ENCODE data around the gene CCL4. TPM values are rescaled to one million over a fixed set of nuclear protein-coding genes. Genes with fewer than 3 reads are reported as not detected.
"Not testable (repeated sequence)": the region's sequence is repeated elsewhere in the genome, so short reads cannot be mapped to it uniquely, and the experiment has no call there.

The CCL4 gene
- total RNA-seq, 2 experiments from 2014 or later = 2,428 to 2,431 TPM

GRCh38 chr17:36105781-36106492 lies 2.3 kb downstream of the CCL4 start:
- CTCF ChIA-PET = interaction anchor here (0.9 to 2.4 kb wide), 3 partner anchors 11 to 44 kb away, joined by 3 to 7 read pairs (median 6); partner anchors contain the start of gene CCL3
- POLR2A ChIA-PET = interaction anchor here (0.6 to 6.7 kb wide), 5 partner anchors 16 to 41 kb away, joined by 3 to 80 read pairs (median 3); partner anchors contain the start of gene CCL3

- CTCF ChIA-PET = interaction anchor here (0.9 to 2.4 kb wide), 4 partner anchors 10 to 43 kb away, joined by 3 to 7 read pairs (median 4); partner anchors contain the start of gene CCL3
Measured at GRCh38 chr17:36106493-36106835, 2.8 kb downstream of the CCL4 start.

DNA sequence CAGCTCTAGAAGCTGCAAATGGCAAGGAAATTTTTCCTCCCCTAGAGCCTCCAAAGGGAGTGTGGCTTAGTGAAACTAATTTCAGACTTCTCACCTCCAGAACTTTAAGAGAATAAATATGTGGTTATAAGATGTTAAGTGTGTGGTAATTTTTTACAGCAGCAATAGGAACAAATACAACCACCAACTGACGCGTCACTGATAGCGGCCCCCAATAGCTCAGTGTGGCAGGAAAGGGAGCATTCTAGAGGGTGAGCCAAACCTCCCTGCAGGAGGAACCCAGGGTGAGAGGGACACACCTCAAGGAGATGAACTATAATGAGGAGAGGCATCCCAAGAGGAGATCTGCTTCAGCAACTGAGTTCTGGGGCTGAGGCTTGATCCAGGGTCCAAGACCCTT lies 4.0 kb downstream of the CCL4 start:
- ChIA-PET POLR2A (interaction anchor here (6.7 kb wide), 1 partner anchor 17 kb away, joined by 80 read pairs; the partner anchor contains the start of gene CCL3), CTCF (interaction anchor here (1.2 to 1.9 kb wide), 2 partner anchors 9 to 13 kb away, joined by 3 to 7 read pairs; no protein-coding TSS in a partner anchor)

More at GRCh38 chr17:36106493-36106835, 2.8 kb downstream of the CCL4 start:
- POLR2A ChIA-PET = interaction anchor here (0.6 to 6.7 kb wide), 3 partner anchors 16 to 40 kb away, joined by 3 to 80 read pairs (median 3); partner anchors contain the start of gene CCL3

DNA sequence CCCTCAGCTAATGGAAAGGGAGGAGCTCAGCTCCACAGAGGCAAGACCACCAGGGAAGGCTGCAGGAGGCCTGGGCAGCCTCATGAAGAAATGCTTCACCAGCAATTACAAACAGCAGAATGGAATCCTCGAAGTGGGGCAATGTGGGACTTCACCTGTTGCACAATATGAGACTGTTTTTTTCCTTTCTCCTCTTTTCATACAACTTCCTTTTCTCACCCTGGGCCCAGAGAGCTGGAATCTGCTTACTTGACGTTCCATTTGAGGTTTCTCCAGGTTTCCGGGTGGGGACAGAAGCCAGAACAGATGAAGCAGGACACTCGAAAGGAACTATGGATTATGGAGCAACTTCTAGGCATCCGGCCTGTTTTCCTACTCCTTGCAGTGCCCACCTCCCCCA lies 4.6 kb downstream of the CCL4 start:
- CTCF ChIA-PET = interaction anchor here (1.9 kb wide), 1 partner anchor 9 kb away, joined by 7 read pairs; no protein-coding TSS in a partner anchor
- POLR2A ChIA-PET = interaction anchor here (6.7 kb wide), 1 partner anchor 18 kb away, joined by 80 read pairs; the partner anchor contains the start of gene CCL3

DNA sequence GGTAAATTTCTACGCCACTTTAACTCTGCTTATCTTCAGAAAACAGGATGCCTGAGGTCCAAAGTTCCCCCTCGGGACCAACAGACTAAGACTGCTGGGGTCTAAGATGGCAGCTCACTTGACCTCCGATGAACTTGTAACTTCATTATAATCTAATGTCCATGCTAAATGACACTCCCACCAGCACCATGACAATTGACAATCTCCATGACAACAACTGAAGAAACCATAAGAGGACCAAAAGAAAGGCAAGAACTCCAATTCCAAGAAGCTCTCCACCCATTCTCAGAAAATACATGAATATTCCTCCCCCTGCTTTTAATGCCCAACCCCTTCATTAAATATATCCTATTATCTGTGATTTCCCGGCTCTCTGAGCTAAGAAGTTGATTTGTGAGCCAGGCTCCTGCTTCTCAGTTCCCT lies 7.5 kb downstream of the CCL4 start:
- POLR2A ChIA-PET = no interaction called here
- CTCF ChIA-PET = interaction anchor here (1.5 kb wide), 1 partner anchor 38 kb away, joined by 4 read pairs; no protein-coding TSS in a partner anchor

- ChIA-PET POLR2A (no interaction called here), CTCF (no interaction called here)
Measured at GRCh38 chr17:36112572-36112971, 8.9 kb downstream of the CCL4 start.

GRCh38 chr17:36113131-36113530 lies 9.5 kb downstream of the CCL4 start:
- CTCF ChIA-PET, POLR2A ChIA-PET: not testable (repeated sequence)

DNA sequence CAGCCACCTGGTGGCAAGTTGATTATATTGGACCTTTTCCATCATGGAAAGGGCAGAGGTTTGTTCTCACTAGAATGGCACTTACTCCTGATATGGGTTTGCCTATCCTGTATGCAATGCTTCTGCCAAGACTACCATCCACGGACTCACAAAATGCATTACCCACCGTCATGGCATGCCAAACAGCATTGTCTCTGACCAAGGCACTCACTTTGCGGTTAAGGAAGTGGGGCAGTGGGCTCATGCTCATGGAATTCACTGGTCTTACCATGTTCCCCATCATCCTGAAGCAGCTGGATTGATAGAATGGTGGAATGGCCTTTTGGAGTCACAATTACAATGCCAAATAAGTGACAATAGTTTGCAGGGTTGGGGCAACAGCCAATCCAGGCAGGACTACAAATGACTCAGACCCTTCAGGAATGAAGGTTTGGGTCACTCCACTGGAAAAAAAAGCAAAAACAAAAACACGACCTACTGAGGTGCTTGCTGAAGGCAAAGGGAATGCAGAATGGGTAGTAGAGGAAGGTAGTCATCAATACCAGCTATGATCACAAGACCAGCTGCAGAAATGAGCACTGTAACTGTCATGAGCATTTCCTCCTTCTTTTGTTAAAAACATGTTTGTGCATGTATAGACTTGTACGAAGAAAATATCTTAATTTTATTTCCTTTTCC lies 11.5 kb downstream of the CCL4 start:
- POLR2A ChIA-PET, CTCF ChIA-PET: not testable (repeated sequence)

- POLR2A ChIA-PET, CTCF ChIA-PET: not testable (repeated sequence)
Measured at GRCh38 chr17:36115649-36115977, 12.0 kb downstream of the CCL4 start.

DNA sequence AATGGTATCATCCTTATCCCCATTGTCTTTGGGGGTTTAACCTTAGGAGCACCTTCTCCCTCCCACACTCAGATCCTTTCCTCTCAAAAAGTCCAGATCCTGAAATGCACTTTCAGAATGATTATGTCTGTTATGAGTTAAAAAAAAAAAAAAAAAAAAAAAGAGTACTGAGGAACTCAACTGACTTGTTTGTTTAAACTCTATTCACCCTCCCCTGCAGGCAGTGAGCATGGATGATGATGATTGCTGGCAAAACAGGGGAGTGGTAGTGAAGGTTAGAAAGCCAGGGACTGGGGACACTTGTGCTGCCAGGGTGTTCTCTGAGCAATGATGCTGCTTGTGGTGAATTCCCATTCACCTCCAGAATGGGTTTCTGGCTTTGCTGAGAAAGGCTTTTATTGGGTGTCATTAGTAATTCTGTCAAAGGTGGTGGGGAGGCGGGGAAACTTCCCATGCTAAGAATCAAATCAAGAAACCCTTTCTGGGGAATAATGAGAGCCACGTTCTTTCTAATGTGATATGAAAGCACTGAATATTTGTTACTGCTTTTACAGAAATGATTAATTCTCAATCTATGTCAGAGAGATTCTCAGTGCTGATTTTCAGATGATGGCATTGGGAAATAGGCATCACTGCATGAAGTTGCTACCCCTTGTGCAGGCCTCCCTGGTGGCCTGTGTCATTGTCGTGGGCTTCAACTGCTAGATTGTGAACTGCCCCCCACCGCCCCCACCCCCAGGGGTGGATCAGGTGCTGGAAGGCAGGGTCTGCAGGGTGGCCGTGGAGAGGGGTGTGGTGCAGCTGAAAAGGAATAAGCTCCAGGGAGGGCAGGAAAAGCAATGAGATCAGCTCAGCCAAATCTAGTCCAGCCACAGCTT lies 14.1 kb downstream of the CCL4 start:
- CTCF ChIA-PET = interaction anchor here (1.0 to 4.5 kb wide), 5 partner anchors 10 to 66 kb away, joined by 3 to 18 read pairs (median 7); partner anchors contain the start of gene CCL3
- POLR2A ChIA-PET = interaction anchor here (0.8 to 1.9 kb wide), 4 partner anchors 14 to 45 kb away, joined by 3 to 16 read pairs (median 6); partner anchors contain the start of genes CCL3 and CCL4

GRCh38 chr17:36118477-36119353 lies 15.1 kb downstream of the CCL4 start:
- ChIA-PET POLR2A (interaction anchor here (0.7 to 1.9 kb wide), 9 partner anchors 26 to 239 kb away, joined by 3 to 16 read pairs (median 3); partner anchors contain the start of genes CCL3 and CCL5), CTCF (interaction anchor here (0.9 to 4.5 kb wide), 4 partner anchors 15 to 46 kb away, joined by 3 to 18 read pairs (median 10); partner anchors contain the start of gene CCL3)

GRCh38 chr17:36120221-36120620 lies 16.6 kb downstream of the CCL4 start:
- CTCF ChIA-PET = interaction anchor here (1.0 to 4.5 kb wide), 4 partner anchors 13 to 47 kb away, joined by 3 to 18 read pairs (median 10); partner anchors contain the start of gene CCL3
- POLR2A ChIA-PET = no interaction called here

- CTCF ChIA-PET = interaction anchor here (1.0 kb wide), 1 partner anchor 14 kb away, joined by 3 read pairs; no protein-coding TSS in a partner anchor
- POLR2A ChIA-PET = not testable (repeated sequence)
Measured at GRCh38 chr17:36121099-36121498, 17.5 kb downstream of the CCL4 start.

DNA sequence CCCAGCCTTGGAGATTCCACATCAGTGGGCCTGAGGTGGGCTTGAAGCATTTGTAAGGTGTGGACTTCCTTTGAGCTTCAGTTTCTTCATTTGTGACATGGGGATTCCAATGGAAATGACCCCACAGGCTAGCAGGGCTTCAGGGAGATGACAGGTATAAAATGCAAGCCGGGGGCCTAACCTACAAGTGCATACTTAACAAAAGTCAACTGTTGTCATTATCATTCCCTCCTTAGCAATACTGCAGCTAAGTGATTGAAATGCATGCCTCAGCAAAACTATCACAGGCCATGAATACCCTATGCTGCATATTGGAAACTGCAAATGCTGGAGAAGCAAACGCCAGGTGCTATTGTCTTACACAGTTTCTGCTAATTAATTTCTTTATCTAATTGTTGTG lies 19.8 kb downstream of the CCL4 start:
- POLR2A ChIA-PET = no interaction called here
- CTCF ChIA-PET = interaction anchor here (0.7 to 1.7 kb wide), 2 partner anchors 33 to 153 kb away, joined by 3 to 4 read pairs; no protein-coding TSS in a partner anchor

DNA sequence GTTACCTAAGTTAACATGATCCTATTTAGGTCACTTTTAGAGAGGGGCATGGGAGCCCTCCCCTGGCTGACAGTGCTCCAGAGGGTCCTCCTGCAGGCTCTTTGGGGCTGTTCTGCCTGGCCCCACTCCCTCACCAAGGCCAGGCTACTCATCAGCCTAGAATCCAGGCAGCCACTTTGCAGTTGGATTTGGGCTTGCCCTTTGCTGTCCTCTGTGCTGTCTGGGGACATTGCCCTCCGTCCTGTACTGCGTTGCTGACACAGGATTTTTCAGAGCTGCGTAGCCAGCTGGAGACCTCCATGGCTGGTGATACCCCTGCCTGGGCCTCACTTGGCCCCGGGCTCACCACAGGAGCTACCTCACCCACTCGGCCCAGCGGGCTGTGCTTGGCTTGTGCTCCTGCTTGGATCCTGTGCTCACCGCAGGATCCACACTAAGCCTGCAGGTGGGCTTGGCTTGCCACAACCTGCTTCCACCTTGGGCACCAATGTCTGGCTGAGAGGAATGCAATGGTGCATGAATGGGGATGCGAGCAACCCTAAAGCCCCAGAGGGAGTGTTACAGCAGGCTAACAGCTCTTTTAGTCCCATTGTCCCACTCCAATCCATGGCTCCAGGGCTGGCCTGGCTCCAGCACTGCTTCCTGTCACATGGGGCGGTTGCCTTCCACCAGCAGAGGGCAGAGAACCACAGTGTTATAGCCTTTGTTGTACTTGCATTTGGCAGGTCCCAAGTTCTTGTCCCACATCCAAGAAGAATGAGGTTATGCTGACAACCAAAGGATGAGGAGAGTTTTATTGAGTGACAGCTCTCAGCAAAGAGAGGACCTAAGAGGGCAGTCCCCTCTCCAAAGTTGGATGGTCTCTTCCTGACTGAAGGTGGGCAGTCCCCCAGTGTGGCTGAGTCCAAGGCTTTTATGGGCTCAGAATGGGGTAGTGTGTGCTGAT lies 21.5 kb downstream of the CCL4 start:
- ChIA-PET POLR2A (no interaction called here), CTCF (interaction anchor here (1.3 to 1.7 kb wide), 2 partner anchors 24 to 155 kb away, joined by 3 to 4 read pairs; no protein-coding TSS in a partner anchor)

- ChIA-PET CTCF (interaction anchor here (0.9 kb wide), 1 partner anchor 22 kb away, joined by 4 read pairs; no protein-coding TSS in a partner anchor), POLR2A (no interaction called here)
Measured at GRCh38 chr17:36127199-36127893, 23.7 kb downstream of the CCL4 start.

Measured in activated CD8-positive, alpha-beta memory T cell treated with anti-CD3 and anti-CD28 coated beads for 36 hours (primary cell).